Left lung (tissue), 10 donors: Measurements from ENCODE around the gene B3GAT1. TPM values are rescaled to one million over a fixed set of nuclear protein-coding genes. Genes with fewer than 3 reads are reported as not detected.

Experiments used
- ATAC-seq: fragments of 200-7000 bp; cut with Tn5 transposase; one replicate; pipeline ENCODE4 v1.9.1; 2020; ENCODE audit warnings: moderate library complexity
- DNase-seq, 4 donors: peaks; one replicate each; pipeline ENCODE4 v3.0.0-alpha.2; 2013 to 2020
- H3K27ac ChIP-seq, 2 donors: fragments of 200-600 bp; sonication (generic) in 1 of 2; one replicate each; pipeline versions ENCODE4 v1.5.0 to v1.8.0; 2020 to 2021
- H3K27me3 ChIP-seq, 2 donors: fragments of 200-600 bp; sonication (generic) in 1 of 2; one replicate each; pipeline versions ENCODE4 v1.5.0 to v1.8.0; 2020 to 2021
- H3K36me3 ChIP-seq, 2 donors: fragments of 200-600 bp; sonication (generic) in 1 of 2; one replicate each; pipeline versions ENCODE4 v1.5.0 to v1.8.0; 2020 to 2021
- H3K4me1 ChIP-seq, 2 donors: fragments of 200-600 bp; one replicate each; pipeline ENCODE4 v1.8.0; 2021
- H3K4me3 ChIP-seq, 2 donors: fragments of 200-600 bp; sonication (generic) in 1 of 2; one replicate each; pipeline versions ENCODE4 v1.5.0 to v1.8.0; 2020 to 2021; ENCODE audit warnings: mild to moderate bottlenecking in 1 of 2
- H3K9me3 ChIP-seq, 2 donors: fragments of 200-600 bp; sonication (generic) in 1 of 2; one replicate each; pipeline versions ENCODE4 v1.5.0 to v1.8.0; 2020 to 2021
- CTCF ChIP-seq, 2 donors: fragments of 200-600 bp; sonication (generic) in 1 of 2; IDR thresholded peaks; one replicate each; pipeline versions ENCODE4 v1.5.0 to v1.8.0; 2021; ENCODE audit warnings: antibody characterized with exemption in 2 of 2
- intact Hi-C, 2 donors: fragments of 100-400 bp; cut with DNase I; formaldehyde crosslinking; loops; one replicate each; pipeline versions ENCODE4 v1.11.2 to v1.14.2; 2022
- polyA plus RNA-seq, 6 donors: library from polyadenylated mRNA; unstranded; fragments of 120-200 nt; gene quantifications; one replicate each; pipeline ENCODE4 v1.2.1, GENCODE V29; 2013; ENCODE audit not compliant: insufficient read length in 6 of 6
- total RNA-seq, 2 donors: library from RNA; stranded (reverse); fragmentation: NEBNext Ultra II Directional; extraction: Animal tissue kit (Norgen Biotek cat#: 25700); gene quantifications; one replicate each; pipeline ENCODE4 v1.2.1, GENCODE V29; 2021
- donor health status: DM: no; HTN: yes; CAD: no.
- donor health status: DM: no; HTN: no; CAD: no.

Gene B3GAT1
- total and polyA plus RNA-seq, 8 donors: 0.30 to 0.99 (median 0.48) TPM

- peaks cover 28 to 90% of the 10 kb centered on the region in 2 donors for H3K27me3 ChIP-seq
- intact Hi-C loops: no loop called here
- H3K4me3 ChIP-seq: no peak overlapping the region
- H3K36me3 ChIP-seq: no peaks in the 10 kb centered on the region
- DNase-seq (no peak), ATAC-seq (no peak)
- no peaks in the 10 kb centered on the region for H3K9me3 ChIP-seq
- no peaks in the 10 kb centered on the region for H3K4me1 ChIP-seq
- no peak for TF ChIP-seq CTCF (IDR thresholded peaks at IDR 0.05)
- H3K27ac ChIP-seq: no peak overlapping the region
These were observed 2.3 kb downstream of the B3GAT1 start for GRCh38 chr11:134409552-134410429.

- ATAC-seq (no peak), DNase-seq (no peak)
- Histone ChIP-seq H3K27ac (no peak overlapping the region), H3K4me1 (no peaks in the 10 kb centered on the region), H3K36me3 (no peaks in the 10 kb centered on the region), H3K27me3 (peaks cover 24 to 84% of the 10 kb centered on the region in 2 donors), H3K4me3 (no peak overlapping the region), H3K9me3 (no peaks in the 10 kb centered on the region)
- intact Hi-C loops: no loop called here
- no peak for TF ChIP-seq CTCF (IDR thresholded peaks at IDR 0.05)
These were observed 4.1 kb downstream of the B3GAT1 start for GRCh38 chr11:134407923-134408322.

- peaks cover 18 to 84% of the 10 kb centered on the region in 2 donors for H3K27me3 ChIP-seq
- DNase-seq: no peak
- no peak overlapping the region for H3K27ac ChIP-seq
- no peaks in the 10 kb centered on the region for H3K4me1 ChIP-seq
- intact Hi-C loops: no loop called here
- no peak overlapping the region for H3K4me3 ChIP-seq
- ATAC-seq: no peak
- no peaks in the 10 kb centered on the region for H3K9me3 ChIP-seq
- no peak for TF ChIP-seq CTCF (IDR thresholded peaks at IDR 0.05)
- H3K36me3 ChIP-seq: no peaks in the 10 kb centered on the region
These were observed 4.7 kb downstream of the B3GAT1 start for GRCh38 chr11:134407321-134407828.

- Histone ChIP-seq H3K4me3 (no peak overlapping the region), H3K27ac (no peak overlapping the region), H3K27me3 (peaks cover 14 to 85% of the 10 kb centered on the region in 2 donors), H3K4me1 (no peaks in the 10 kb centered on the region), H3K36me3 (no peaks in the 10 kb centered on the region), H3K9me3 (no peaks in the 10 kb centered on the region)
- intact Hi-C loops: no loop called here
- ATAC-seq (no peak), DNase-seq (no peak)
- TF ChIP-seq CTCF (IDR thresholded peaks at IDR 0.05): no peak
These were observed 5.5 kb downstream of the B3GAT1 start for GRCh38 chr11:134406264-134407185.

- no peaks in the 10 kb centered on the region for H3K36me3 ChIP-seq
- H3K4me1 ChIP-seq: no peaks in the 10 kb centered on the region
- no peak for DNase-seq
- no peaks in the 10 kb centered on the region for H3K9me3 ChIP-seq
- H3K27ac ChIP-seq: no peak overlapping the region
- intact Hi-C loops: no loop called here
- TF ChIP-seq CTCF (IDR thresholded peaks at IDR 0.05): no peak
- ATAC-seq: no peak
- peaks cover 7 to 78% of the 10 kb centered on the region in 2 donors for H3K27me3 ChIP-seq
- no peak overlapping the region for H3K4me3 ChIP-seq
These were observed 6.2 kb downstream of the B3GAT1 start for GRCh38 chr11:134405841-134406240.
